ENCODE results near the gene UGT1A10. TPM values are rescaled to one million over a fixed set of nuclear protein-coding genes. Genes with fewer than 3 reads are reported as not detected.
"Not testable (repeated sequence)": the region's sequence is repeated elsewhere in the genome, so short reads cannot be mapped to it uniquely, and the experiment has no call there.

Gene UGT1A10
- not detected for total RNA-seq
- long read RNA-seq, donor 1 = 0 reads
- long read RNA-seq, donor 2 = 0 reads

DNA sequence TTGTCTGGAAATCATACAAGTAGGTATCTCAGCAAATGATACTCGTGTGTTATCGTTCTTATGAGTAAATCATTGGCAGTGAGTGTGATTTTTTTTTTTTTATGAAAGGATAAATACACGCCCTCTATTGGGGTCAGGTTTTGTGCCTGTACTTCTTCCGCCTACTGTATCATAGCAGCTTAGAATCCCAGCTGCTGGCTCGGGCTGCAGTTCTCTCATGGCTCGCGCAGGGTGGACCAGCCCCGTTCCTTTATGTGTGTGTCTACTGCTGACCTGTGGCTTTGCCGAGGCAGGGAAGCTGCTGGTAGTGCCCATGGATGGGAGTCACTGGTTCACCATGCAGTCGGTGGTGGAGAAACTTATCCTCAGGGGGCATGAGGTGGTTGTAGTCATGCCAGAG is at the start of gene UGT1A10:
TSS of gene UGT1A10 (plus strand) at position 143 of the 400 bp plus-strand sequence. CDS start at position 218, 75 bp downstream.
- intact Hi-C loops (cut with DNase I) = not testable (repeated sequence)

GRCh38 chr2:233588400-233588799 is 47.8 kb upstream of the UGT1A10 start:
- DNase-seq (ENCODE audit: low spot score) = no peak
- intact Hi-C loops (cut with DNase I) = no loop called here

More for the DNA sequence above, at the start of gene UGT1A10:
- not testable (repeated sequence) for DNase-seq (ENCODE audit: low spot score)

DNA sequence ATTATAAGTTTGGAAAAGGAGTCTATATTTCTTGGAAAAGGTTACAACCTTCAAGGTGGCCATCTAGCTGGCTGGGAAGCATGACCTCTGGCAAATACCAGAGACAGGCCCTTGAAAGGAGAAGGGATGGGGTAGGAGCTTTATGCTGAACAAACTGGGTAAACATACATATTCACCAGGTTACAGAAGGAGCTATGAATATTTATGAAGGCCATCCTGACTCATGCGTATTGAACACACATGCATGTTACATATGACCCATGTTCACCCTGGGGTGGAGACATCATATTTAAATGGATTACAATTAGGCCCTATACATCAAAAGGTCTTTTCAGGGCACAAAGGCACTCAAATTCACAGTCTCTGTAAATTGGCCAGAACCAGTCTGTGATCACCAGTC is 43.5 kb upstream of the UGT1A10 start:
- intact Hi-C loops (cut with DNase I); DNase-seq (ENCODE audit: low spot score): not testable (repeated sequence)

GRCh38 chr2:233593201-233593600 is 43.0 kb upstream of the UGT1A10 start:
- DNase-seq (ENCODE audit: low spot score) = no peak
- intact Hi-C loops (cut with DNase I) = no loop called here

- intact Hi-C loops (cut with DNase I) = no loop called here
- no peak for DNase-seq (ENCODE audit: low spot score)
Observed at GRCh38 chr2:233597522-233597921, 38.7 kb upstream of the UGT1A10 start.

DNA sequence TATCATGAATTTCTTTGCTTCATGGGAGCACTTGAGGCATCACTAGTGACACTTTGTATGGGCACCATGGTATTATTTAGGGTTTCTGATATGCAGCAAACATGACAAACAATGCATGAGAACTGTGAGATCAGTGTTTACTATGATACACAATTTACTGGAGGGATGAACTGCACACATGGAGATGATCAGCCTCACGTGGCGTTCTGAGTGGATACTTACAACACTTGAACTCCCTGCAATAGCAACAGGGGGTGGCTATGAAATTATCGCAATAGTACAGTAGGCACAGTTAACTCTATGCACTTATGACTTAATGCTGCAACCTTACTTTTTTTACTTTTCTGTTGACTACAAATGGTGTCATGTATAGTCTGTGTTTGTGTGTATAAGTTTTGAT is 37.3 kb upstream of the UGT1A10 start:
- no peak for DNase-seq (ENCODE audit: low spot score)
- intact Hi-C loops (cut with DNase I) = no loop called here

GRCh38 chr2:233600386-233600785 is 35.9 kb upstream of the UGT1A10 start:
- DNase-seq (ENCODE audit: low spot score) = no peak
- intact Hi-C loops (cut with DNase I) = loop anchor here in 1 of 2 donors (5.0 kb wide), 1 partner anchor 1502 kb away; no protein-coding TSS in a partner anchor

DNA sequence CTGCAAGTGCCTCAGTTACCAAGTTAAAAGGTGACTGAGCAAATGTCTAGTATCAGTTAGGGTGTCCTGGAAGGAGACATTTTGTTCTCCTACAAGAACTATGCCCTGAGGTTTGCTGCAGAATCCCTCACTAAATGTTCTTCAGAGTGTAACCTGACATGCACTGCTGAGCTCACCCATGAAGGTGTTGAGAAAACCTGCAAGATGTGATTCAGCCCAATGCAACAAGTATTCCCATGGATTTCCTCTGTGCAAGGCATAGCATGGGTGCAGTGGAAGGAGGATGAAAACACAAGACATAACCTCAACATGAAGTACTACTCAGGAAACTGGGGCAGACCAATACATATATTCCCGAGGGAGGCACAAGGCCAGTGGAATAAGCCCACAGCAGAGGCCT is 34.2 kb upstream of the UGT1A10 start:
- intact Hi-C loops (cut with DNase I) = loop anchor here in 1 of 2 donors (5.0 kb wide), 1 partner anchor 1500 kb away; no protein-coding TSS in a partner anchor
- DNase-seq (ENCODE audit: low spot score) = no peak

DNA sequence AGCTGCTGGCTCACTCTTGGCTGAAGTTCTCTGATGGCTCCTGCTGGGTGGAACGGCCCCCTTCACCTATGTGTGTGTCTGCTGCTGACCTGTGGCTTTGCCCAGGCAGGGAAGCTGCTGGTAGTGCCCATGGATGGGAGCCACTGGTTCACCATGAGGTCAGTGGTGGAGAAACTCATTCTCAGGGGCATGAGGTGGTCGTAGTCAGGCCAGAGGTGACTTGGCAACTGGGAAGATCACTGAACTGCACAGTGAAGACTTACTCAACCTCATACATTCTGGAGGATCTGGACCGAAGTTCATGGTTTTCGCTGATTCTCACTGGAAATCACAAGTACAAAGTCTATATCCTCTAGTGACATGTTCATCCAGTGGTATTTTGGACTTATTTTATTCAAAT is 32.7 kb upstream of the UGT1A10 start:
- no peak for DNase-seq (ENCODE audit: low spot score)
- intact Hi-C loops (cut with DNase I) = loop anchor here in 1 of 2 donors (5.0 kb wide), 1 partner anchor 1499 kb away; no protein-coding TSS in a partner anchor

GRCh38 chr2:233604826-233605225 is 31.4 kb upstream of the UGT1A10 start:
- intact Hi-C loops (cut with DNase I) = loop anchor here in 1 of 2 donors (5.0 kb wide), 1 partner anchor 1497 kb away; no protein-coding TSS in a partner anchor
- no peak for DNase-seq (ENCODE audit: low spot score)

- no peak for DNase-seq (ENCODE audit: low spot score)
- intact Hi-C loops (cut with DNase I) = no loop called here
Observed at GRCh38 chr2:233605680-233606079, 30.6 kb upstream of the UGT1A10 start.

- intact Hi-C loops (cut with DNase I) = no loop called here
- DNase-seq (ENCODE audit: low spot score) = no peak
Observed at GRCh38 chr2:233611284-233611683, 25.0 kb upstream of the UGT1A10 start.

DNA sequence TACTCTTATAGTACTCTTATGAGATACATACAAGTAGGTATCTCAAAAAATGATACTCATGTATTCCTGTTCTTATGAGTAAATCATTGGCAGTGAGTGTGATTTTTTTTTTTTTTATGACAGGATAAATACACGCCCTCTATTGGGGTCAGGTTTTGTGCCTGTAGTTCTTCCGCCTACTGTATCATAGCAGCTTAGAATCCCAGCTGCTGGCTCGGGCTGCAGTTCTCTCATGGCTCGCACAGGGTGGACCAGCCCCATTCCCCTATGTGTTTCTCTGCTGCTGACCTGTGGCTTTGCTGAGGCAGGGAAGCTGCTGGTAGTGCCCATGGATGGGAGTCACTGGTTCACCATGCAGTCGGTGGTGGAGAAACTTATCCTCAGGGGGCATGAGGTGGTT is 18.8 kb upstream of the UGT1A10 start, which contains the start of gene UGT1A8:
TSS of gene UGT1A8 (plus strand) at position 158 of the 400 bp plus-strand sequence. CDS start at position 233, 75 bp downstream.
- intact Hi-C loops (cut with DNase I); DNase-seq (ENCODE audit: low spot score): not testable (repeated sequence)

- no peak for DNase-seq (ENCODE audit: low spot score)
- intact Hi-C loops (cut with DNase I) = loop anchor here in 1 of 2 donors (10.0 kb wide), 1 partner anchor 1065 kb away; no protein-coding TSS in a partner anchor
Observed at GRCh38 chr2:233620204-233620603, 16.0 kb upstream of the UGT1A10 start.

GRCh38 chr2:233621863-233622262 is 14.4 kb upstream of the UGT1A10 start:
- intact Hi-C loops (cut with DNase I) = loop anchor here in 1 of 2 donors (10.0 kb wide), 1 partner anchor 1063 kb away; no protein-coding TSS in a partner anchor
- DNase-seq (ENCODE audit: low spot score) = not testable (repeated sequence)

DNA sequence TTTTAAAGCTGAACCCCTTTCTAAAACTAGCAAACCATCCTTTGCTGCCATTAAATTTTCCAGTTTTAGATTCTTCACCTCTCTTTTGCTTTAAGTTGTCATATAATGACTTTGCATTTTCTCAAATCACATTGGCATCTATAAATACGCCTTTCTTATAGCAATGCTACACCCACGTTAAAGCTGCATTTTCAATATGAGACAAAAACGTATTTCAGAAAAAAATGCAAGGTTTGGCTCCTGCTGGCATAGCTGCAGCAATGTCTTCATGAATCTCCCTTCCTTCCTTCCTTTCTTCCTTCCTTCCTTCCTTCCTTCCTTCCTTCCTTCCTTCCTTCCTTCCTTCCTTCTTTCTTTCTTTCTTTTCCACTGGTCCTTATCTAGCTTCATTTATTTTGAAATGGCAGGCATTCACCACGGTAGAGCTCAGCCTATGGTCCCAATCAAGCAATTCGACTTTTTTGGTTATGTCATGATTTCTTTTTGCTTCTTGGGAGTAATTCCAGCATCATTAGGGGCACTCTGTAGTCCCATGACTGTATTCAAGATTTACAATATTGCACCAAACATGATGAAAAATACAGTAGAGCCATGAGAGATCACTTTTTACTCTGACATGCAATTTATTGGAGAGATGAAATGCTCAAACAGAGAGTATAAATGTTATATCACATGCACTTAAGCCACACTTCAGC is 8.8 kb upstream of the UGT1A10 start:
- DNase-seq (ENCODE audit: low spot score) = no peak
- intact Hi-C loops (cut with DNase I) = loop anchor here in 1 of 2 donors (10.0 kb wide), 1 partner anchor 1057 kb away; no protein-coding TSS in a partner anchor

DNA sequence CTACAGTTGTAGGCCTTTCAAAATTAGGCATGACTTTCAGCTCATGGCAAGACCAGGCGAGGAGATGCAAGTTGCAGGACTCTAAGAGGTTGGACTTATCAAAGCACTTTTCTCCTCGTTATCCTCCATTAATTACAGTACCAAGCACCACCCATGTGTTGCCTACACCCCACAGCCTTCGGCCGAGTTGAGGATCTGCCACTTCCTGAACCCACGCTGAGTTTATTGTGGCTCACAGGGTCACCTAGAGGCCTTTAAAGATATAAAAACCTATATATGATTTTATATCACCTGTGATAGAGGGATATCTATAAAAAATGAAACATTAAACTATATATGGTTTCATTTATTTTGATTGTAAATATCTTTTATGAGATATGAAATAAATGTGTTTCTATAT is 2.6 kb downstream of the UGT1A10 start:
- intact Hi-C loops (cut with DNase I) = no loop called here
- no peak for DNase-seq (ENCODE audit: low spot score)

GRCh38 chr2:233639860-233640259 is 3.6 kb downstream of the UGT1A10 start:
- DNase-seq (ENCODE audit: low spot score) = no peak
- intact Hi-C loops (cut with DNase I) = loop anchor here in 1 of 2 donors (10.0 kb wide), 1 partner anchor 165 kb away; no protein-coding TSS in a partner anchor

GRCh38 chr2:233643128-233643527 is 6.9 kb downstream of the UGT1A10 start:
- DNase-seq (ENCODE audit: low spot score) = no peak
- intact Hi-C loops (cut with DNase I) = loop anchor here in 1 of 2 donors (10.0 kb wide), 1 partner anchor 162 kb away; no protein-coding TSS in a partner anchor

GRCh38 chr2:233646033-233646432 is 9.8 kb downstream of the UGT1A10 start:
- intact Hi-C loops (cut with DNase I) = loop anchor here in 1 of 2 donors (10.0 kb wide), 1 partner anchor 159 kb away; no protein-coding TSS in a partner anchor
- not testable (repeated sequence) for DNase-seq (ENCODE audit: low spot score)
